Right lobe of liver (tissue), 6 donors: ENCODE results near the gene PFDN2. TPM values are rescaled to one million over a fixed set of nuclear protein-coding genes. Genes with fewer than 3 reads are reported as not detected.

Source experiments
- ATAC-seq, 4 donors: fragments of 200-7000 bp; cut with Tn5 transposase; one replicate each; pipeline ENCODE4 v1.9.1; 2020; ENCODE audit warnings: mild to moderate bottlenecking in 4 of 4, moderate library complexity in 4 of 4
- DNase-seq, 3 donors: peaks; one replicate each; pipeline ENCODE4 v3.0.0-alpha.2; 2020
- H3K27ac ChIP-seq, 3 donors: fragments of 200-600 bp; one replicate each; pipeline ENCODE4 v1.8.0; 2022
- H3K27me3 ChIP-seq, 2 donors: fragments of 200-600 bp; one replicate each; pipeline ENCODE4 v1.8.0; 2022
- H3K36me3 ChIP-seq, 4 donors: fragments of 200-600 bp; sonication (generic) in 1 of 4; one replicate each; pipeline versions ENCODE4 v1.5.1 to v1.8.0; 2017 to 2022; ENCODE audit warnings: control low read depth in 1 of 4
- H3K4me1 ChIP-seq, 4 donors: fragments of 200-600 bp; sonication (generic) in 1 of 4; one replicate each; pipeline versions ENCODE4 v1.5.1 to v1.8.0; 2017 to 2022; ENCODE audit warnings: control low read depth in 1 of 4
- H3K4me3 ChIP-seq, 3 donors: fragments of 200-600 bp; one replicate each; pipeline ENCODE4 v1.8.0; 2022
- H3K9me3 ChIP-seq, 4 donors: fragments of 200-600 bp; sonication (generic) in 1 of 4; one replicate each; pipeline versions ENCODE4 v1.5.1 to v1.8.0; 2017 to 2022; ENCODE audit warnings: control low read depth in 1 of 4
- POLR2A ChIP-seq: fragments of 450-650 bp; IDR thresholded peaks from one replicate; pipeline ENCODE4 v1.6.1; 2017; ENCODE audit warnings: antibody characterized with exemption, mild to moderate bottlenecking
- WGBS: methylation state at CpG from one replicate; pipeline ENCODE4 v1.1.6; 2018; ENCODE audit warnings: low coverage, low lambda C conversion rate; ENCODE audit not compliant: insufficient coverage; ENCODE audit errors: missing lambda C conversion rate; 5-methylcytosine and 5-hydroxymethylcytosine counted together
- intact Hi-C, 2 donors: fragments of 100-400 bp; cut with DNase I; formaldehyde crosslinking; loops; one replicate each; pipeline versions ENCODE4 v1.11.2 to v1.14.1; 2022
- total RNA-seq, 6 experiments: library from RNA; depleted of rRNA in 2 of 6; stranded (reverse); fragments of >200 nt in 2 of 6; fragmentation: NEBNext Ultra II Directional in 3 of 6; extraction: Animal tissue kit (Norgen Biotek cat#: 25700) in 3 of 6; gene quantifications; one replicate each; pipeline versions ENCODE4 v1.1.0 to v1.2.4, GENCODE V29; 2016 to 2023
- TF ChIP-seq, protein P1 (sequence below), 4 donors: fragments of 200-600 bp in 3 of 4; fragments of 450-650 bp in 1 of 4; IDR thresholded peaks; one replicate each; pipeline versions ENCODE4 v1.5.1 to v1.8.0; 2016 to 2022; ENCODE audit warnings: antibody characterized with exemption in 4 of 4, mild to moderate bottlenecking in 2 of 4
- donor health status: DM: no; HTN: yes; CAD: no.
- donor health status: DM: no; HTN: no; CAD: no.
- donor health status: DM: no; HTN: no; CAD: no.
- donor health status: DM: no; HTN: yes; CAD: no.
- donor health status: DM: no; HTN: yes; CAD: no.

The PFDN2 gene
- total RNA-seq, 6 experiments from 2014 or later = 16.6 to 37.5 (median 25.8) TPM

DNA sequence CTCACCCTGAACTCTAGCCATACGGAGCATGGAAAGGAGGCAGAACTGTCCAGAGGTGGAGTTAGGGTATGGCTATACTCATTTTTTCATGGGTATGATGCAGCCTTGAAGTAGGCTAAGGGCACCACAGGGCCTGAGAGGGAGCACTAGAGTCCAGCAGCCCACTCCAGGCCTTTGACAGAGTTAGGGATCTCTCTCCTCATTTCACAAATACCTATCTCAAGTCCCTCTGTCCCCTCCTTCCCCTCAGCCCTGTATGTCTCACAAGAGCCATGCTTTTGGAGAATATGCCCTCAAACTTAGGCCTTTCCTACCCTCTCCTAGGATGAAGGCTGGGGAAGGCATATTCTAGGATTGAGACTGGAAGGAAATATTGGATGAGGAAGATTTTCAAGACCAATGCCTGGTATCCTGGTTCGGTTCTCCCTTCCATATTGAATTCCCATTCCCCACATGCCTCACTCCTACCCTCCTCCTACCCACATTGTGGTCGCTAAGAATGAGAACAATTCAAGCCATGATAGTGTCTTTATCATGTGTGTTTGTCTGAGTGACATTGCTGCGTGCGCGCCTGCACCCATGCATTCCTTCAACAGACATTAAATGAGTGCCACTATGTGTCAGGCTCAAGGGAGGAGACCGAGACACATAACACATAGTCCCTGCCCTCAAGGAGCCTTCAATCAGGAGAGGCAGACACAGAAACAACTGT lies 25.9 kb downstream of the PFDN2 start:
- no peak for ATAC-seq
- H3K27me3 ChIP-seq = no peaks in the 10 kb centered on the region
- TF ChIP-seq, protein P1, sequence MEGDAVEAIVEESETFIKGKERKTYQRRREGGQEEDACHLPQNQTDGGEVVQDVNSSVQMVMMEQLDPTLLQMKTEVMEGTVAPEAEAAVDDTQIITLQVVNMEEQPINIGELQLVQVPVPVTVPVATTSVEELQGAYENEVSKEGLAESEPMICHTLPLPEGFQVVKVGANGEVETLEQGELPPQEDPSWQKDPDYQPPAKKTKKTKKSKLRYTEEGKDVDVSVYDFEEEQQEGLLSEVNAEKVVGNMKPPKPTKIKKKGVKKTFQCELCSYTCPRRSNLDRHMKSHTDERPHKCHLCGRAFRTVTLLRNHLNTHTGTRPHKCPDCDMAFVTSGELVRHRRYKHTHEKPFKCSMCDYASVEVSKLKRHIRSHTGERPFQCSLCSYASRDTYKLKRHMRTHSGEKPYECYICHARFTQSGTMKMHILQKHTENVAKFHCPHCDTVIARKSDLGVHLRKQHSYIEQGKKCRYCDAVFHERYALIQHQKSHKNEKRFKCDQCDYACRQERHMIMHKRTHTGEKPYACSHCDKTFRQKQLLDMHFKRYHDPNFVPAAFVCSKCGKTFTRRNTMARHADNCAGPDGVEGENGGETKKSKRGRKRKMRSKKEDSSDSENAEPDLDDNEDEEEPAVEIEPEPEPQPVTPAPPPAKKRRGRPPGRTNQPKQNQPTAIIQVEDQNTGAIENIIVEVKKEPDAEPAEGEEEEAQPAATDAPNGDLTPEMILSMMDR (IDR thresholded peaks at IDR 0.05) = no peak
- TF ChIP-seq POLR2A = no peak
- no peaks in the 10 kb centered on the region for H3K4me1 ChIP-seq
- H3K9me3 ChIP-seq = no peaks in the 10 kb centered on the region
- H3K27ac ChIP-seq = no peak overlapping the region
- no peaks in the 10 kb centered on the region for H3K36me3 ChIP-seq
- no peak overlapping the region for H3K4me3 ChIP-seq
- intact Hi-C loops = no loop called here
- DNase-seq = no peak
- 97% methylated on average over 4 of the region's 7 CpGs for WGBS

- no peaks in the 10 kb centered on the region for H3K4me1 ChIP-seq
- H3K36me3 ChIP-seq = no peaks in the 10 kb centered on the region
- ATAC-seq (peak; percentile 76 to 94 (median 81)), DNase-seq (no peak)
- no peaks in the 10 kb centered on the region for H3K27me3 ChIP-seq
- intact Hi-C loops = no loop called here
- TF ChIP-seq, protein P1 (IDR thresholded peaks at IDR 0.05) = no peak
- TF ChIP-seq POLR2A = no peak
- no peak overlapping the region for H3K27ac ChIP-seq
- no peaks in the 10 kb centered on the region for H3K9me3 ChIP-seq
- H3K4me3 ChIP-seq = no peak overlapping the region
- WGBS = 22% methylated on average over 5 of the region's 5 CpGs
Measured at GRCh38 chr1:161091093-161091492, 26.7 kb downstream of the PFDN2 start.

DNA sequence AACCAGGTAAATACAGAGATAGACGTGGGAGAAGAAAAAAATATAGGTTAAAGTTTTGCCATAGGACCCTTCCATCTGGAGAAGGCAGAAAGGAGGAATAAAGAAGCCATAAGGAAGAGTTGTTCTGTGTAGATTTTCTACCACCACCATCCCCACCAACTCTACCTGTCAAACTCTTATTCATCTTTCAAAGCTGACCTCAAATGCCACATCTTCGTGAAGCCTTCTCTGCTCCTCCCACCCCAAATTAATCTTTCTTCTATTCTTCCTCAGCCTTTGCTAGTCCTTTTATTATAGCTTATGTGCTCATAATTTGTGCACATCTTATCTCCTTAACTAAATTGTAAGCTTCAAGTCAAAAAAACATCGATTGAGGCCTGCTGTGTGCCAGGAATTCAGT lies 27.2 kb downstream of the PFDN2 start:
- no peak for TF ChIP-seq POLR2A
- TF ChIP-seq, protein P1 (IDR thresholded peaks at IDR 0.05) = no peak
- Histone ChIP-seq H3K4me3 (no peak overlapping the region), H3K36me3 (no peaks in the 10 kb centered on the region), H3K27me3 (no peaks in the 10 kb centered on the region), H3K27ac (no peak overlapping the region), H3K9me3 (no peaks in the 10 kb centered on the region), H3K4me1 (no peaks in the 10 kb centered on the region)
- DNase-seq = no peak
- ATAC-seq = no peak
- intact Hi-C loops = no loop called here
- 58% methylated on average over 2 of the region's 3 CpGs for WGBS

GRCh38 chr1:161089938-161090337 lies 27.9 kb downstream of the PFDN2 start:
- intact Hi-C loops = no loop called here
- no peaks in the 10 kb centered on the region for H3K9me3 ChIP-seq
- no peak overlapping the region for H3K4me3 ChIP-seq
- no peaks in the 10 kb centered on the region for H3K4me1 ChIP-seq
- DNase-seq (no peak), ATAC-seq (no peak)
- WGBS = 100% methylated on average over 2 of the region's 5 CpGs
- no peaks in the 10 kb centered on the region for H3K27me3 ChIP-seq
- no peak for TF ChIP-seq POLR2A
- H3K36me3 ChIP-seq = no peaks in the 10 kb centered on the region
- H3K27ac ChIP-seq = no peak overlapping the region

GRCh38 chr1:161089251-161089924 lies 28.4 kb downstream of the PFDN2 start, which contains the start of gene NECTIN4:
NECTIN4 (minus strand) TSS chr1:161089558; CDS start chr1:161089296, 262 bp downstream.
- WGBS = 71% methylated on average over 10 of the region's 22 CpGs
- no peak within 1 kb of the TSS for H3K4me3 ChIP-seq
- intact Hi-C loops = no loop called here
- TF ChIP-seq POLR2A = no peak
- TF ChIP-seq, protein P1 (IDR thresholded peaks at IDR 0.05) = no peak
- no peak within 1 kb of the TSS for H3K27ac ChIP-seq
- DNase-seq (no peak), ATAC-seq (no peak)
- H3K9me3 ChIP-seq = no peaks in the 10 kb centered on the region
- no peaks in the 10 kb centered on the region for H3K36me3 ChIP-seq
- H3K27me3 ChIP-seq = no peaks in the 10 kb centered on the region
- no peaks in the 10 kb centered on the region for H3K4me1 ChIP-seq
